Right atrium auricular region (tissue), 2 donors: ENCODE data around the gene MROH2A. TPM values are rescaled to one million over a fixed set of nuclear protein-coding genes. Genes with fewer than 3 reads are reported as not detected.

Source experiments
- DNase-seq: peaks from one replicate; pipeline ENCODE4 v3.0.0-alpha.2; 2019; ENCODE audit warnings: low spot score
- H3K27ac ChIP-seq, 2 donors: fragments of 200-600 bp; sonication (generic); 1 replicate in 1 of 2; 2 replicates in 1 of 2; pipeline ENCODE4 v1.5.1; 2016 to 2019
- H3K27me3 ChIP-seq, 2 donors: fragments of 200-600 bp; sonication (generic); one replicate each; pipeline versions ENCODE4 v1.5.1 to v1.6.0; 2017 to 2019
- H3K36me3 ChIP-seq: fragments of 200-600 bp; sonication (generic); one replicate; pipeline ENCODE4 v1.5.1; 2016
- H3K4me1 ChIP-seq, 2 donors: fragments of 200-600 bp; sonication (generic); one replicate each; pipeline versions ENCODE4 v1.5.1 to v1.6.0; 2017 to 2019
- H3K4me3 ChIP-seq, 2 donors: fragments of 200-600 bp; sonication (generic); 1 replicate in 1 of 2; 2 replicates in 1 of 2; pipeline ENCODE4 v1.5.1; 2017 to 2019; ENCODE audit warnings: mild to moderate bottlenecking in 1 of 2, moderate library complexity in 1 of 2
- H3K9me3 ChIP-seq, 2 donors: fragments of 200-600 bp; sonication (generic); one replicate each; pipeline ENCODE4 v1.5.1; 2019
- total RNA-seq, 2 donors: library from RNA; depleted of rRNA; stranded (reverse); fragments of >200 nt; gene quantifications; one replicate each; pipeline ENCODE4 v1.1.0, GENCODE V29; 2016
- TF ChIP-seq, protein P1 (sequence below), 2 donors: fragments of 200-600 bp; sonication (generic); IDR thresholded peaks; one replicate each; pipeline ENCODE4 v1.5.1; 2019; ENCODE audit warnings: antibody characterized with exemption in 2 of 2

The MROH2A gene
- total RNA-seq, 2 donors from 2014 or later = not detected

DNA sequence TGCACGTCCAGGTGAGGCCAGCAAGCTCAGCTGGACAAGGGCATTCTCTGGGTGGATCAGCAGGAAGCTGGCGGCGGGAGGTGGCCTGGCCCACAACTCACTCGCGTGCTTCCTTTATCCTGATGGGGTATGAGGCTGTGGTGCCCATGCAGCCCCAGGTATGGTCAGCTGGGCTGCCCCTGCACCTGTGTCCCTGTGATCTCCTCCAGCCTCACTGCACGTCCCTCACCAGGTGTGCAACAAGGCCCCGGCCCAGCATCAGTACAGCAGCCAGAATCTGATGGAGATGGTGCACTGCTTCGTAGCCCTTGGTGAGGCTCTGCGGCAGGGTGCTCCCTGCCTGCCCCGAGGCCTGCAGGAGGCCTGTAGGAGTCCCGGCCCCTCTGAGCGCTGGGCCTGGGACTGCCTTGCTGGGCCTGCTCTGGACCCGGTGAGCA is 17.6 kb downstream of the MROH2A start:
- TF ChIP-seq, protein P1, sequence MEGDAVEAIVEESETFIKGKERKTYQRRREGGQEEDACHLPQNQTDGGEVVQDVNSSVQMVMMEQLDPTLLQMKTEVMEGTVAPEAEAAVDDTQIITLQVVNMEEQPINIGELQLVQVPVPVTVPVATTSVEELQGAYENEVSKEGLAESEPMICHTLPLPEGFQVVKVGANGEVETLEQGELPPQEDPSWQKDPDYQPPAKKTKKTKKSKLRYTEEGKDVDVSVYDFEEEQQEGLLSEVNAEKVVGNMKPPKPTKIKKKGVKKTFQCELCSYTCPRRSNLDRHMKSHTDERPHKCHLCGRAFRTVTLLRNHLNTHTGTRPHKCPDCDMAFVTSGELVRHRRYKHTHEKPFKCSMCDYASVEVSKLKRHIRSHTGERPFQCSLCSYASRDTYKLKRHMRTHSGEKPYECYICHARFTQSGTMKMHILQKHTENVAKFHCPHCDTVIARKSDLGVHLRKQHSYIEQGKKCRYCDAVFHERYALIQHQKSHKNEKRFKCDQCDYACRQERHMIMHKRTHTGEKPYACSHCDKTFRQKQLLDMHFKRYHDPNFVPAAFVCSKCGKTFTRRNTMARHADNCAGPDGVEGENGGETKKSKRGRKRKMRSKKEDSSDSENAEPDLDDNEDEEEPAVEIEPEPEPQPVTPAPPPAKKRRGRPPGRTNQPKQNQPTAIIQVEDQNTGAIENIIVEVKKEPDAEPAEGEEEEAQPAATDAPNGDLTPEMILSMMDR (IDR thresholded peaks at IDR 0.05) = no peak
- Histone ChIP-seq H3K27me3 (no peaks in the 10 kb centered on the region), H3K27ac (no peak overlapping the region), H3K9me3 (no peaks in the 10 kb centered on the region), H3K4me1 (no peaks in the 10 kb centered on the region), H3K36me3 (no peaks in the 10 kb centered on the region), H3K4me3 (no peak overlapping the region)
- peak; percentile 43 for DNase-seq

DNA sequence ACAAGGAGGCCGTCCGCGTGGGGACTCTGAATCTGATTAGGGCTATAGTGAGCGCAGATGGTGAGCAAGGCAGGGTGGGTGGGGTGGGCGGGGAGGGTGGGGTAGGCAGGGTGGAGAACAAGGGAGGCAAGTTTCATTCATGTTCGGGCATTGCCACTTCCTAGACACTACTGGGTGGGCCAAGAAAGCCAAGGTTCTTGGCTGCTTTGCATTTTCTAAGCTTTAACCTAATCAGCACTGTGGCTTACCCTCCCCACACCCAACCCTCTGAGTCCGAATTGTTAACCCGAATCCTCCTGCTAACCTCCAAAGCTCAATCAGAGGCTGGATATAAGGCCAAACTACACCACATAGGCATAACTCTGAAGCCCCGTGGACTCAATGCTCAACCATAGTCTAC is 18.1 kb downstream of the MROH2A start:
- Histone ChIP-seq H3K27ac (no peak overlapping the region), H3K9me3 (no peaks in the 10 kb centered on the region), H3K4me3 (no peak overlapping the region), H3K36me3 (no peaks in the 10 kb centered on the region), H3K27me3 (no peaks in the 10 kb centered on the region), H3K4me1 (no peaks in the 10 kb centered on the region)
- TF ChIP-seq, protein P1 (IDR thresholded peaks at IDR 0.05) = no peak
- DNase-seq = peak; percentile 7

DNA sequence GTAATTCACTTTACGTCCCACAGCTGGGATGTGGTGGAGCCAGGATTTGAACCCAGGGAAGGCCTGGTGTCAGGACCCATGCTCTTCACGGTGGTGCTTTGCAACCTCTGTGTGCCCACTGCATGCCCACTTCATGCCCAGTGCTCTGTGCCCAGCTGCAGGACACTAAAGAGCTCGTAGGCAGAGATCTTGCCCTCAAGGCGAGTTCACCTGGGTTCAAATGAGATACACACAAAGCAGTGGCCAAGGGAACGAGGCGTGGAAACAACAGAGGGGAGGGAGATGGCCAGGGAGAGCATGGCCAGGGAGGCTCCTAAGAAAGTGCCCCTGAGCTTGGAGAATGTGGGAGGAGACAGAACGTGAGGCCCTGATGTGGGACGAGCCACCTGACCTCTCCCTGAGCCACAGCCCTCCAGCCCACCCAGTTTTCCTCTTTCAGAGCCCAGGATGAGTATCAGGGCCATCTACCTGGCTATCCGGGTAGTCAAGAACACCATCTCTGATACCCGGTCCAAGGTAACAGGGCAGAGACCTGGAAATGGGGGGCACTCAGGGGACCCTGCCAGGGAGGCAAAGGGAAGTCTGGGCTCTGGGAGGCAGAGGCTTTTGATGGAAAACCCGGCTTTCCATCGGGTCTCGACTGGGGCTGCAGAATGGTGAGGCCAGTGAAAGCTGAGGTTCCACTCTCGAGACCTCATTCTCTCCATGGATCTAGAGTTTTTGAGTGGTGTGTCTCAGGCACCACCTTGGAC is 20.4 kb downstream of the MROH2A start:
- peak; percentile 11 for DNase-seq
- no peaks in the 10 kb centered on the region for H3K4me1 ChIP-seq
- TF ChIP-seq, protein P1 (IDR thresholded peaks at IDR 0.05) = no peak
- H3K27me3 ChIP-seq = no peaks in the 10 kb centered on the region
- no peaks in the 10 kb centered on the region for H3K9me3 ChIP-seq
- no peak overlapping the region for H3K27ac ChIP-seq
- H3K4me3 ChIP-seq = no peak overlapping the region
- H3K36me3 ChIP-seq = no peaks in the 10 kb centered on the region

DNA sequence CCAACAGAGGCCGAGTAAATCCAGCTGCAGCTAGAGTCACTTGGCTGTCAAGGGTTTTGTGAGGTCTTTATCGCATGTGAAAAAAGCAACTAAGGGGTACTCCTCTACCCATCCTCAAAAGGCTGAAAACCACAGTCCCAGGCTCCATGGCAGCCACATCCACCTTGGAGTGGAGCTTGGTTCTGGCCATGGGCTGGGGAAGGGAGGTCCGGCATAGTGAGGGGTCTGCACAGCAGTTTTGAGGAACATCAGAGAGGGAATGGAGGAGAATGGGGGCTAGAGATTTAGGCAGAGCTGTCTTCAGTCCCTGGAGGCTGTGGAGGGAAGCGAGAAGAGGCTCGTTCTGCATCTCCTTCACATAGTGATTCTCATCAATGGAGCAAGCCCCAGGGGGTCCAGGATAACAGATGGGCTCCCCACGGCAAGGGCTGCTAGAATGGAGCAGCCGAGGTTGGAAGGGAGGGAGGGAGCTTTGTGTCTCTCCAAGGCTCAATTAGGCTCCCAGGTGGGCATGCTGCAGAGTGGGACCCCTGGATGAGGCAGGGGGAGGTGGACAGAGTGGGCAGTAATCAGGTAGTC is 21.0 kb downstream of the MROH2A start:
- H3K4me1 ChIP-seq = no peaks in the 10 kb centered on the region
- TF ChIP-seq, protein P1 (IDR thresholded peaks at IDR 0.05) = no peak
- no peak overlapping the region for H3K27ac ChIP-seq
- DNase-seq = peak; percentile 52
- no peaks in the 10 kb centered on the region for H3K36me3 ChIP-seq
- no peaks in the 10 kb centered on the region for H3K9me3 ChIP-seq
- no peak overlapping the region for H3K4me3 ChIP-seq
- H3K27me3 ChIP-seq = no peaks in the 10 kb centered on the region

DNA sequence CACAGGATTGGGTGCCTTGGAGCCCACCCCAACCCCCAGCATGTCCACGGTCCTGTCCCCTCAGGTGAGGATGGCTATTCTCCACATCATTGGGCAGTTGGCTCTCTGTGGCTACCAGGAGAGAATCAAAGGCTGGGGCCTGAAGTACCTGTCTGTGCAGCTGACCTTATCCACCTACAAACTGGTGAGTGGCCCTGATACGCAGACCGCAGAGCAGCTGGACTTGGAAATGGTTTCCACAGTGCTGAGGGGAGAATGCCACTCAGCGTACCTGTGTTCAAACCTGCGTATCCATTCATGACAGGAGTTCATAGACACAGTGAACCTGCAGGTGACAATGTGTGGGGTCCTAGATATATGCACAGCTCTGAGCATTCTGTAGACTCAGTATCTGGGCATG is 21.6 kb downstream of the MROH2A start:
- Histone ChIP-seq H3K4me3 (no peak overlapping the region), H3K9me3 (no peaks in the 10 kb centered on the region), H3K4me1 (no peaks in the 10 kb centered on the region), H3K36me3 (no peaks in the 10 kb centered on the region), H3K27ac (no peak overlapping the region), H3K27me3 (no peaks in the 10 kb centered on the region)
- TF ChIP-seq, protein P1 (IDR thresholded peaks at IDR 0.05) = no peak
- no peak for DNase-seq
